ENCODE data around the gene MPHOSPH10.

DNA sequence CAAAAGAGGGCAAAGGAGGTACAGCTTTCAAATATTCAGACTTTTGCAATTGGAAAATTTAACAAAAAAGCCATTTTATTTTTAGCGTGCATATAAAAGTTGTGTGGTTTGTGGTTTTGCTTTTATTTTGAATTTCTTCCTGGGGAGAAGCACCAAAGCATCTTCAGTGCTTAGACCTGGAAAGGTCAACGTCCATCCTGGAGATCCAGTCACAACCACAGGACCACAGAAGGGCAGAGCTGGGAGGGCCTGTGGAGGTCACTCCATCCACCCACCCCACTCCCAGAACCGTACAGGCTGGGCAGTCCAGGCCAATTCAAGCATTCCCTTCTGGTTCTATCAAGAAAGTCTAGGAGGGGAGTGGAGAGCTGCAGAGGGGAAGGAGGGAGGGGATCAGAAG is 43.8 kb downstream of the MPHOSPH10 start:
- TF ChIP-seq, protein P1, sequence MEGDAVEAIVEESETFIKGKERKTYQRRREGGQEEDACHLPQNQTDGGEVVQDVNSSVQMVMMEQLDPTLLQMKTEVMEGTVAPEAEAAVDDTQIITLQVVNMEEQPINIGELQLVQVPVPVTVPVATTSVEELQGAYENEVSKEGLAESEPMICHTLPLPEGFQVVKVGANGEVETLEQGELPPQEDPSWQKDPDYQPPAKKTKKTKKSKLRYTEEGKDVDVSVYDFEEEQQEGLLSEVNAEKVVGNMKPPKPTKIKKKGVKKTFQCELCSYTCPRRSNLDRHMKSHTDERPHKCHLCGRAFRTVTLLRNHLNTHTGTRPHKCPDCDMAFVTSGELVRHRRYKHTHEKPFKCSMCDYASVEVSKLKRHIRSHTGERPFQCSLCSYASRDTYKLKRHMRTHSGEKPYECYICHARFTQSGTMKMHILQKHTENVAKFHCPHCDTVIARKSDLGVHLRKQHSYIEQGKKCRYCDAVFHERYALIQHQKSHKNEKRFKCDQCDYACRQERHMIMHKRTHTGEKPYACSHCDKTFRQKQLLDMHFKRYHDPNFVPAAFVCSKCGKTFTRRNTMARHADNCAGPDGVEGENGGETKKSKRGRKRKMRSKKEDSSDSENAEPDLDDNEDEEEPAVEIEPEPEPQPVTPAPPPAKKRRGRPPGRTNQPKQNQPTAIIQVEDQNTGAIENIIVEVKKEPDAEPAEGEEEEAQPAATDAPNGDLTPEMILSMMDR (conservative IDR thresholded peaks at IDR 0.05; ENCODE audit: low read depth, low read length): no peak
- TF ChIP-seq EZH2phosphoT487 (IDR thresholded peaks at IDR 0.05; ENCODE audit: borderline replicate concordance, low read length): no peak

Measured in PC-3 (cell line).